Measurements from ENCODE around the gene MYO18B.

DNA sequence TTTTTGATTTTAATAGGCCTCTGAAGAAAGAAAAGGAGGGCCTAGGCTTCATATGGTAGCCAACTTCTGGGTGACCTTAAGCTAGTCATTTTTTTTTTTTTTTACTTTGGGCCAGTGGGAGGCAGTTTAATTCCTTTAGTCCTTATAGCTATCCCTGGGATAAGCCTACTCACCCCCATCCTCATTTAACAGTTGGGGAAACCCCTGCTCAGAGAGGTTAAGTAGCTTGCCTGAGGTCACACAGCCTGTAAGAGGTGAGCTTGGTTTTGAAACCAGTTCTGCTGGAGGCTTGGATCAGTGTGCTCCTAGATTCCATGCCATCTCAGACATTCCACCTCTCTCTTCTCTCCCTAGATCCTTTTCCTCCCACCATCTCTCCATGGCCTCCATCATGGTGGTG, 86.4 kb downstream of the MYO18B start:
- TF ChIP-seq, protein P1, sequence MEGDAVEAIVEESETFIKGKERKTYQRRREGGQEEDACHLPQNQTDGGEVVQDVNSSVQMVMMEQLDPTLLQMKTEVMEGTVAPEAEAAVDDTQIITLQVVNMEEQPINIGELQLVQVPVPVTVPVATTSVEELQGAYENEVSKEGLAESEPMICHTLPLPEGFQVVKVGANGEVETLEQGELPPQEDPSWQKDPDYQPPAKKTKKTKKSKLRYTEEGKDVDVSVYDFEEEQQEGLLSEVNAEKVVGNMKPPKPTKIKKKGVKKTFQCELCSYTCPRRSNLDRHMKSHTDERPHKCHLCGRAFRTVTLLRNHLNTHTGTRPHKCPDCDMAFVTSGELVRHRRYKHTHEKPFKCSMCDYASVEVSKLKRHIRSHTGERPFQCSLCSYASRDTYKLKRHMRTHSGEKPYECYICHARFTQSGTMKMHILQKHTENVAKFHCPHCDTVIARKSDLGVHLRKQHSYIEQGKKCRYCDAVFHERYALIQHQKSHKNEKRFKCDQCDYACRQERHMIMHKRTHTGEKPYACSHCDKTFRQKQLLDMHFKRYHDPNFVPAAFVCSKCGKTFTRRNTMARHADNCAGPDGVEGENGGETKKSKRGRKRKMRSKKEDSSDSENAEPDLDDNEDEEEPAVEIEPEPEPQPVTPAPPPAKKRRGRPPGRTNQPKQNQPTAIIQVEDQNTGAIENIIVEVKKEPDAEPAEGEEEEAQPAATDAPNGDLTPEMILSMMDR (conservative IDR thresholded peaks at IDR 0.05) = no peak
- no peak for TF ChIP-seq ZFX (IDR thresholded peaks at IDR 0.05)

All from C4-2B (cell line).